CD4-positive, alpha-beta T cell treated with Interleukin-15 for 1 hour (primary cell): ENCODE data around the gene AGER.

Source experiments
- DNase-seq: peaks from one replicate; pipeline ENCODE4 v3.0.0-alpha.2; 2020

The AGER gene

GRCh38 chr6:32185681-32186131 lies 1.7 kb upstream of the AGER start:
- DNase-seq: peak; percentile 62

GRCh38 chr6:32183483-32184083 lies 470 bp downstream of the AGER start:
- no peak for DNase-seq

- DNase-seq: no peak
Observed at GRCh38 chr6:32183030-32183429, 1.0 kb downstream of the AGER start.

- no peak for DNase-seq
Observed at GRCh38 chr6:32182555-32182981, 1.5 kb downstream of the AGER start.

- no peak for DNase-seq
Observed at GRCh38 chr6:32181915-32182529, 2.0 kb downstream of the AGER start.

- DNase-seq: no peak
Observed at GRCh38 chr6:32181148-32181702, 2.8 kb downstream of the AGER start.

- DNase-seq: no peak
Observed at GRCh38 chr6:32179766-32180405, 4.2 kb downstream of the AGER start.

GRCh38 chr6:32178547-32179440 lies 5.3 kb downstream of the AGER start:
- no peak for DNase-seq

GRCh38 chr6:32177788-32178546 lies 6.1 kb downstream of the AGER start, which contains the start of gene RNF5:
Gene RNF5, plus strand, starts transcription at chr6:32178405. Its CDS starts 107 bp downstream, at chr6:32178512.
- peak; percentile 99 for DNase-seq

- DNase-seq: peak; percentile 56
Observed at GRCh38 chr6:32177183-32177787, 6.8 kb downstream of the AGER start.

GRCh38 chr6:32176476-32177182 lies 7.4 kb downstream of the AGER start:
- no peak for DNase-seq

GRCh38 chr6:32175711-32176475 lies 8.2 kb downstream of the AGER start, which contains the start of gene AGPAT1:
Gene AGPAT1, minus strand, starts transcription at chr6:32176084. Its CDS starts 4,588 bp downstream, at chr6:32171496.
- DNase-seq: peak; percentile 96

- DNase-seq: no peak
Observed at GRCh38 chr6:32175322-32175710, 8.7 kb downstream of the AGER start.

GRCh38 chr6:32174416-32174815 lies 9.6 kb downstream of the AGER start:
- no peak for DNase-seq

- DNase-seq: no peak
Observed at GRCh38 chr6:32173051-32173727, 10.9 kb downstream of the AGER start.

GRCh38 chr6:32171234-32171633 lies 12.8 kb downstream of the AGER start:
- DNase-seq: no peak

GRCh38 chr6:32170294-32170693 lies 13.8 kb downstream of the AGER start:
- no peak for DNase-seq

GRCh38 chr6:32168807-32169591 lies 15.1 kb downstream of the AGER start:
- DNase-seq: no peak

- DNase-seq: no peak
Observed at GRCh38 chr6:32168350-32168749, 15.7 kb downstream of the AGER start.
